B cell (primary cell): Measurements from ENCODE around the gene CPSF4L. TPM values are rescaled to one million over a fixed set of nuclear protein-coding genes. Genes with fewer than 3 reads are reported as not detected.

ENCODE experiments used
- ATAC-seq: fragments of 200-7000 bp; cut with Tn5 transposase; one replicate; pipeline ENCODE4 v1.10.0; 2021; ENCODE audit warnings: low read depth, mild to moderate bottlenecking, moderate number of reproducible peaks, moderate library complexity
- CTCF ChIA-PET: fragments of 350-600 bp; sonication (Branson Sonifier 250); formaldehyde crosslinking; loops from one replicate; lab custom pipeline; 2021; ENCODE audit warnings: antibody characterized with exemption, inconsistent platforms; lab: Charles Lee
- POLR2A ChIA-PET: fragments of 350-600 bp; sonication (Branson Sonifier 250); formaldehyde crosslinking; loops from one replicate; lab custom pipeline; 2021; ENCODE audit warnings: antibody characterized with exemption; lab: Charles Lee
- DNase-seq: peaks from one replicate; pipeline ENCODE4 v3.0.0; 2013
- H2AFZ ChIP-seq: 2 replicates; pipeline ENCODE4 v1.6.1; 2012; ENCODE audit warnings: mild to moderate bottlenecking, low read depth, low read length; ENCODE audit not compliant: insufficient read depth, poor library complexity, severe bottlenecking
- H3K27ac ChIP-seq, 2 donors: 1 replicate in 1 of 2; 2 replicates in 1 of 2; pipeline ENCODE4 v1.5.1; 2012 to 2013; ENCODE audit warnings: low read length in 2 of 2, mild to moderate bottlenecking in 2 of 2, moderate library complexity in 1 of 2
- H3K27me3 ChIP-seq, 4 experiments: fragments of 200-600 bp in 1 of 4; sonication (generic) in 1 of 4; replicated peaks in 1 of 4; 1 replicate in 2 of 4; 2 replicates in 2 of 4; pipeline versions ENCODE4 v1.6.1 to v1.7.0; 2013 to 2016; ENCODE audit warnings: low read length in 3 of 4, mild to moderate bottlenecking in 2 of 4, mixed read lengths in 1 of 4, moderate library complexity in 1 of 4; ENCODE audit not compliant: insufficient read depth in 4 of 4, control insufficient read depth in 3 of 4; ENCODE audit errors: control extremely low read depth in 1 of 4
- H3K36me3 ChIP-seq, 2 experiments: replicated peaks in 1 of 2; 1 replicate in 1 of 2; 2 replicates in 1 of 2; pipeline versions ENCODE4 v1.6.1 to v1.7.1; 2013; ENCODE audit warnings: low read length in 1 of 2; ENCODE audit not compliant: insufficient read depth in 2 of 2, control insufficient read depth in 1 of 2; ENCODE audit errors: control extremely low read depth in 1 of 2, extremely low read depth in 1 of 2
- H3K4me1 ChIP-seq, 2 donors: fragments of 200-600 bp in 1 of 2; sonication (generic) in 1 of 2; 1 replicate in 1 of 2; 2 replicates in 1 of 2; pipeline versions ENCODE4 v1.5.1 to v1.6.1; 2013 to 2017; ENCODE audit warnings: low read length in 2 of 2; ENCODE audit not compliant: control insufficient read depth in 2 of 2, insufficient read depth in 2 of 2
- H3K4me2 ChIP-seq: replicated peaks from 2 replicates; pipeline ENCODE3; 2012; ENCODE audit warnings: mild to moderate bottlenecking, low read depth, low read length; ENCODE audit not compliant: poor library complexity, severe bottlenecking
- H3K4me3 ChIP-seq, 5 experiments: fragments of 200-600 bp in 1 of 5; sonication (generic) in 1 of 5; 1 replicate in 3 of 5; 2 replicates in 2 of 5; pipeline versions ENCODE4 v1.5.1 to v1.7.0; 2011 to 2016; ENCODE audit warnings: low read length in 4 of 5, mild to moderate bottlenecking in 4 of 5, low read depth in 2 of 5, control low read depth in 1 of 5, moderate library complexity in 1 of 5; ENCODE audit not compliant: insufficient read depth in 1 of 5; ENCODE audit errors: control extremely low read depth in 1 of 5, extremely low read depth in 1 of 5
- H3K79me2 ChIP-seq: fragments of 200-600 bp; sonication (generic); one replicate; pipeline ENCODE4 v1.6.0; 2016; ENCODE audit warnings: low read length; ENCODE audit not compliant: control insufficient read depth, insufficient read depth
- H3K9ac ChIP-seq: fragments of 200-600 bp; sonication (generic); 2 replicates; pipeline ENCODE4 v1.6.1; 2017; ENCODE audit warnings: mild to moderate bottlenecking, low read length, moderate library complexity
- H3K9me3 ChIP-seq, 3 donors: one replicate each; pipeline versions ENCODE4 v1.6.1 to v1.7.1; 2013; ENCODE audit warnings: low read length in 2 of 3; ENCODE audit not compliant: control insufficient read depth in 2 of 3, insufficient read depth in 1 of 3; ENCODE audit errors: control extremely low read depth in 1 of 3
- H4K20me1 ChIP-seq: 2 replicates; pipeline ENCODE4 v1.6.0; 2012; ENCODE audit warnings: mild to moderate bottlenecking, low read length; ENCODE audit not compliant: insufficient read depth, control insufficient read depth, poor library complexity, severe bottlenecking
- H3K27ac Mint-ChIP-seq: one replicate; pipeline ENCODE4 v1.8.0; 2021; ENCODE audit warnings: mixed read lengths
- H3K27me3 Mint-ChIP-seq: one replicate; pipeline ENCODE4 v1.8.0; 2021; ENCODE audit warnings: mixed read lengths
- H3K4me1 Mint-ChIP-seq: one replicate; pipeline ENCODE4 v1.8.0; 2021; ENCODE audit warnings: mixed read lengths
- H3K4me3 Mint-ChIP-seq: one replicate; pipeline ENCODE4 v1.8.0; 2021; ENCODE audit warnings: mixed read lengths
- H3K9me3 Mint-ChIP-seq: one replicate; pipeline ENCODE4 v1.8.0; 2022; ENCODE audit warnings: mixed read lengths; ENCODE audit not compliant: insufficient read depth
- EZH2 ChIP-seq: IDR thresholded peaks from 2 replicates; pipeline ENCODE4 v1.6.1; 2012; ENCODE audit warnings: borderline replicate concordance, low read depth, mild to moderate bottlenecking, moderate library complexity, low read length; ENCODE audit not compliant: insufficient read depth, poor library complexity, severe bottlenecking
- WGBS: methylation state at CpG from one replicate; pipeline ENCODE4 v1.1.5; 2013; ENCODE audit warnings: missing lambda C conversion rate; ENCODE audit not compliant: insufficient coverage; 5-methylcytosine and 5-hydroxymethylcytosine counted together
- intact Hi-C: fragments of 100-400 bp; cut with micrococcal nuclease; formaldehyde crosslinking; loops from one replicate; pipeline ENCODE4 v1.10.0; 2022
- polyA plus RNA-seq: library from polyadenylated mRNA; depleted of rRNA; stranded (reverse); fragments of >200 nt; gene quantifications from 2 replicates; pipeline ENCODE4 v1.2.3, GENCODE V29; 2012
- total RNA-seq, 2 donors: library from RNA; stranded (reverse); fragments of 120-200 nt in 1 of 2; gene quantifications; 1 replicate in 1 of 2; 2 replicates in 1 of 2; pipeline versions ENCODE4 v1.2.3 to v1.2.4, GENCODE V29; 2013 to 2022
- TF ChIP-seq, protein P1 (sequence below): fragments of 200-600 bp; IDR thresholded peaks from one replicate; pipeline ENCODE4 v1.8.0; 2022; ENCODE audit warnings: antibody characterized with exemption, mild to moderate bottlenecking

The CPSF4L gene
- total and polyA plus RNA-seq, 2 donors (not counting 1 experiment from before 2014, with no cell fraction given), result not detected

DNA sequence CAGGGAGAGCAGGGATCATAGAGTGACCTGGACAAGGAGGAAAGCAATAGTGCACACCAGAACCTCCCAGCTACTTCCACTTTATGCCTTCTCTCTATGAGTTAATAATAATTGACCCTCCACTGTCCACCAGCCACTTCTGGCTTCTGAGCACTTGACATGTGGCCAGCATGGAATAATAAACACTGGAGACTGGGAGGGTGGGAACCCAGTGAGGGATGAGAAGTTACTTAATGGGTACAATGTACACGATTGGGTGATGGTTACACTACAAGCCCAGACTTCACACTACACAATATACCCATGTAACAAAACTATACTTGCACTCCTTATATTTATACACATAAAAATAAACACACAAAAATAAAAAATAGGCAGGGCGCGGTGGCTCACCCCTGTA is 38.7 kb upstream of the CPSF4L start:
- intact Hi-C loops, result no loop called here
- Histone ChIP-seq H2AFZ (no peak overlapping the region), H3K36me3 (no peaks in the 10 kb centered on the region), H3K4me2 (no peak overlapping the region), H4K20me1 (no peaks in the 10 kb centered on the region), H3K4me1 (no peaks in the 10 kb centered on the region), H3K79me2 (no peaks in the 10 kb centered on the region), H3K27me3 (peaks cover 0 to 5% (median 2%) of the 10 kb centered on the region in 4 experiments), H3K4me3 (no peak overlapping the region), H3K9me3 (no peaks in the 10 kb centered on the region), H3K9ac (no peak overlapping the region), H3K27ac (no peak overlapping the region)
- WGBS, result 92% methylated on average over 2 of the region's 3 CpGs
- ATAC-seq, result no peak
- Mint-ChIP-seq H3K9me3 (no peaks in the 10 kb centered on the region), H3K4me3 (no peak overlapping the region), H3K27ac (no peak overlapping the region), H3K27me3 (peaks cover 15% of the 10 kb centered on the region), H3K4me1 (peaks cover 1% of the 10 kb centered on the region)
- TF ChIP-seq, protein P1, sequence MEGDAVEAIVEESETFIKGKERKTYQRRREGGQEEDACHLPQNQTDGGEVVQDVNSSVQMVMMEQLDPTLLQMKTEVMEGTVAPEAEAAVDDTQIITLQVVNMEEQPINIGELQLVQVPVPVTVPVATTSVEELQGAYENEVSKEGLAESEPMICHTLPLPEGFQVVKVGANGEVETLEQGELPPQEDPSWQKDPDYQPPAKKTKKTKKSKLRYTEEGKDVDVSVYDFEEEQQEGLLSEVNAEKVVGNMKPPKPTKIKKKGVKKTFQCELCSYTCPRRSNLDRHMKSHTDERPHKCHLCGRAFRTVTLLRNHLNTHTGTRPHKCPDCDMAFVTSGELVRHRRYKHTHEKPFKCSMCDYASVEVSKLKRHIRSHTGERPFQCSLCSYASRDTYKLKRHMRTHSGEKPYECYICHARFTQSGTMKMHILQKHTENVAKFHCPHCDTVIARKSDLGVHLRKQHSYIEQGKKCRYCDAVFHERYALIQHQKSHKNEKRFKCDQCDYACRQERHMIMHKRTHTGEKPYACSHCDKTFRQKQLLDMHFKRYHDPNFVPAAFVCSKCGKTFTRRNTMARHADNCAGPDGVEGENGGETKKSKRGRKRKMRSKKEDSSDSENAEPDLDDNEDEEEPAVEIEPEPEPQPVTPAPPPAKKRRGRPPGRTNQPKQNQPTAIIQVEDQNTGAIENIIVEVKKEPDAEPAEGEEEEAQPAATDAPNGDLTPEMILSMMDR, result no peak
- TF ChIP-seq EZH2, result no peak
- ChIA-PET CTCF (no interaction called here), POLR2A (no interaction called here)
- DNase-seq, result no peak

DNA sequence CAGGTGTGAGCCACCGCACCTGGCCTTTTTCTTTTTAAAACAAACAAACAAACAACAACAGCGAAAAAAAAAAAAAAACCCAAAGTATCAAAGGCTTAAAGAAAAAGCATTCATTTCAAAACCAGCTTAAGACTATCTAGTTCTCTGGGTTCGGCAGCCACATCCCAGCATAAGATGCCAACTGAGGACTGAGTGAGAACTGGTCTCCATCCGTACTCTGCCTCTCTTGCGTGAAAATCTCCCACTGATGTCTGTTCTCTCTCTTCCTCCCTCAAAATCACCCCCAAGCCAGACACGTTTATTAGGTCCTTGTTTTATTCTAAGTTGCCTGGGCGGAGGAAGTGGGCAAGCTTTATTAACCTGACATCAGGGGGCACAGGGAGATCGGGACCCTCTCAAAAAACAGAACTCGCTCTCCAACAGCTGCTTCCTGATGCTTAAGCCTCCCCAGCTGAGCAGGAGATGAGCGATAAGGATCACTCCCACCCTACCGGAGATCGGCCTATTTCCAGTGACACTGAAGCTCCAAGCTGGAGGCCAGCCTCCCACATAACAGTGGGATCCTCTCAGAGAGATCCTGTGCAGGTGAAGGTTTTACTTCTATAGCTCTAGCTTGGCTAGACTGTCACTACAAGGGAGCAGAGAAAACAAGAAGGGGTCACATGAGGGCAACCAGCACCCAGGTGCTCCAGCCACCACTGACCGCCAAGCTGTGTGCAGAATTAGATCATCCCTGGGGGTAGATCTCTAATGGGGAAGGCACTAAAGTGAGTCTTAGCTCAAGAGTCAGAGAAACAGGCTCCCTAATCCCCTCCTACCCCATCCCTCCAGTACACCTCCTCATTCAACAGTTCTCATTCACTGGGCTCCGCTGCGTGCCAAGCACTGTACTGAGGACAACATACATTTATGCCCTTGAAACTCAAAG is 36.5 kb upstream of the CPSF4L start:
- no peaks in the 10 kb centered on the region for H3K9me3 Mint-ChIP-seq
- ATAC-seq (no peak), DNase-seq (no peak)
- no peak overlapping the region for H3K4me3 ChIP-seq
- H3K36me3 ChIP-seq, result no peaks in the 10 kb centered on the region
- no peak overlapping the region for H3K4me2 ChIP-seq
- H3K9ac ChIP-seq, result no peak overlapping the region
- WGBS, result 50% methylated on average over 7 of the region's 15 CpGs
- ChIA-PET POLR2A (no interaction called here), CTCF (interaction anchor here (0.7 kb wide), 1 partner anchor 71 kb away, joined by 3 read pairs; no protein-coding TSS in a partner anchor)
- H3K9me3 ChIP-seq, result no peaks in the 10 kb centered on the region
- no peaks in the 10 kb centered on the region for H4K20me1 ChIP-seq
- TF ChIP-seq, protein P1, result no peak
- no peak for TF ChIP-seq EZH2
- H3K4me1 Mint-ChIP-seq, result peaks cover 1% of the 10 kb centered on the region
- no peak overlapping the region for H3K27ac ChIP-seq
- no peaks in the 10 kb centered on the region for H3K4me1 ChIP-seq
- peaks cover 0 to 5% (median 1%) of the 10 kb centered on the region in 4 experiments for H3K27me3 ChIP-seq
- H3K27ac Mint-ChIP-seq, result no peak overlapping the region
- no peak overlapping the region for H3K4me3 Mint-ChIP-seq
- intact Hi-C loops, result no loop called here
- no peaks in the 10 kb centered on the region for H3K79me2 ChIP-seq
- H3K27me3 Mint-ChIP-seq, result peaks cover 13% of the 10 kb centered on the region
- H2AFZ ChIP-seq, result peak overlapping the region; percentile 60
